Dendritic cell treated with granulocyte-macrophage colony-stimulating factor and Interleukin-4, amounts not matched to agents 40 ng/mL and 50 ng/mL, for 4 days (primary cell): ENCODE data around the gene RSRC1.
"Not testable (repeated sequence)": the region's sequence is repeated elsewhere in the genome, so short reads cannot be mapped to it uniquely, and the experiment has no call there.

Source experiments
- H3K27ac Mint-ChIP-seq: one replicate; pipeline ENCODE4 v1.8.0; 2022; ENCODE audit warnings: mild to moderate bottlenecking, mixed read lengths
- H3K27me3 Mint-ChIP-seq: one replicate; pipeline ENCODE4 v1.8.0; 2022; ENCODE audit warnings: mild to moderate bottlenecking, mixed read lengths
- H3K36me3 Mint-ChIP-seq: one replicate; pipeline ENCODE4 v1.8.0; 2022; ENCODE audit warnings: low read depth, mixed read lengths
- H3K4me1 Mint-ChIP-seq: one replicate; pipeline ENCODE4 v1.8.0; 2022; ENCODE audit warnings: low read depth, mixed read lengths
- H3K4me3 Mint-ChIP-seq: one replicate; pipeline ENCODE4 v1.8.0; 2022; ENCODE audit warnings: mild to moderate bottlenecking, moderate library complexity, mixed read lengths
- H3K9me3 Mint-ChIP-seq: one replicate; pipeline ENCODE4 v1.8.0; 2022; ENCODE audit warnings: mixed read lengths
- intact Hi-C: fragments of 100-400 bp; cut with micrococcal nuclease; formaldehyde crosslinking; loops from one replicate; pipeline ENCODE4 v1.15.0; 2022

The RSRC1 gene

GRCh38 chr3:158489181-158489580 lies 379.3 kb downstream of the RSRC1 start:
- Mint-ChIP-seq H3K4me3 (no peak overlapping the region), H3K27me3 (no peaks in the 10 kb centered on the region), H3K9me3 (no peaks in the 10 kb centered on the region), H3K4me1 (no peaks in the 10 kb centered on the region), H3K36me3 (no peaks in the 10 kb centered on the region), H3K27ac (no peak overlapping the region)
- intact Hi-C loops = no loop called here

DNA sequence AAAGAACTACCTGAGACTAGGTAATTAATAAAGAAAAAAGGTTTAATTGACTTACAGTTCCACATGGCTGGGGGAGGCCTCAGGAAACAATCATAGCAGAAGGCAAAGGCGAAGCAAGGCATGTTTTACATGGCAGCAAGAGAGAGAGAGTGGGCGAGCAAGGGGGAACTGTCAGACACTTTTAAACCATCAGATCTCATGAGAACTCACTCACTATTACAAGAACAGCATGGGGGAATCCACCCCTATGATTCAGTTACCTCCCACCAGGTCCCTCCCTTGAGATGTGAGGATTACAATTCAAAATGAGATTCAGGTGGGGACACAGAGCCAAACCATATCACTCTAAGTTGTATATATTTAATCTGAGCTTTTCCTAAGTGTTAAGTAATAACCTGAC lies 382.1 kb downstream of the RSRC1 start:
- H3K27ac Mint-ChIP-seq = no peak overlapping the region

DNA sequence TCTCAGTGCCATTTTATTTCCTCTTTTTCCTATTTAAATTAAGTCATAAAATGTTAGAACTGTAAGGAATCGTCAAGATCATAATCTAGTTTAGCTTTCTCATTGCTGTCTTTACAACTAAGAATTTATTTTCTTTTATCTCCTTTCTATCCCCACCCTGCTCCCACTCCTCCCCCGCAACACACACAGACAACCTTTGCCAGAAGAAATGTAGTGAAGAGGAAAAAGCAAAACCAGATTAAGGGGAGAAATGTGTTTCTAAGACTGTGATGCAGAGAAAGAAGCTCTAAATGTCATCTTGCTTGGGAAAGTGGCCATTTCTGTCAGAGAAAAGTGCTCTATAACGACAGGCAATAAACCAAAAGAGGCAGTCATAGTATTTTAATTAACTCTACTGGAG lies 382.8 kb downstream of the RSRC1 start:
- no peak overlapping the region for H3K27ac Mint-ChIP-seq
- H3K9me3 Mint-ChIP-seq = peaks cover 13% of the 10 kb centered on the region
- H3K4me3 Mint-ChIP-seq = no peak overlapping the region
- H3K27me3 Mint-ChIP-seq = no peaks in the 10 kb centered on the region
- H3K36me3 Mint-ChIP-seq = no peaks in the 10 kb centered on the region
- no peaks in the 10 kb centered on the region for H3K4me1 Mint-ChIP-seq
- intact Hi-C loops = no loop called here

More for the DNA sequence above, 382.1 kb downstream of the RSRC1 start:
- Mint-ChIP-seq H3K9me3 (peaks cover 7% of the 10 kb centered on the region), H3K4me1 (no peaks in the 10 kb centered on the region), H3K27me3 (no peaks in the 10 kb centered on the region), H3K4me3 (no peak overlapping the region), H3K36me3 (no peaks in the 10 kb centered on the region)
- intact Hi-C loops = no loop called here

GRCh38 chr3:158493931-158494330 lies 384.0 kb downstream of the RSRC1 start:
- Mint-ChIP-seq H3K27me3 (no peaks in the 10 kb centered on the region), H3K36me3 (no peaks in the 10 kb centered on the region), H3K27ac (no peak overlapping the region), H3K9me3 (peaks cover 25% of the 10 kb centered on the region), H3K4me3 (no peak overlapping the region), H3K4me1 (no peaks in the 10 kb centered on the region)
- intact Hi-C loops = no loop called here

- Mint-ChIP-seq H3K27ac (no peak overlapping the region), H3K27me3 (no peaks in the 10 kb centered on the region)
- intact Hi-C loops = no loop called here
Observed at GRCh38 chr3:158494673-158495072, 384.8 kb downstream of the RSRC1 start.

DNA sequence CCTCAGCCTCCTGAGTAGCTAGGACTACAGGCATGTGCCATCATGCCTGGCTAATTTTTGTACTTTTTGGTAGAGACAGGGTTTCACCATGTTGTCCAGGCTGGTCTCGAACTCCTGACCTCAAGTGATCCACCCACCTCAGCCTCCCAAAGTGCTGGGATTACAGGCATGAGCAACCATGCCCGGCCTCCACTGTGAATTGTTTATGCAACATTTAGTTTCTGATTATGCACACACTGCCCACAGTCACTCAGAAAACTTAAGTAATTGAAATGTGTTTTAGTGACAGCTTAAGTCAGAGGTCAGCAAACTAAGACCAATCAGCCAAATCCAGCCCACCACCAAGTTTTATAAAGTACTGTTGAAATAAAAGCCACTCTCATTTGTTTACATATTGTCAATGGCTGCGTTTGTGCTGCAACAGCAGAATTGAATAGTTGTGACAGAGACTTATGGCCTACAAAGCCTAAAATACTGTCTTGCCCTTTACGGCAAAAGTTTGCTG lies 385.6 kb downstream of the RSRC1 start:
- H3K27ac Mint-ChIP-seq, H3K36me3 Mint-ChIP-seq, H3K27me3 Mint-ChIP-seq, intact Hi-C loops, H3K4me1 Mint-ChIP-seq, H3K4me3 Mint-ChIP-seq: not testable (repeated sequence)
- H3K9me3 Mint-ChIP-seq = peaks cover 41% of the 10 kb centered on the region

More at GRCh38 chr3:158494673-158495072, 384.8 kb downstream of the RSRC1 start:
- Mint-ChIP-seq H3K36me3 (no peaks in the 10 kb centered on the region), H3K9me3 (peaks cover 33% of the 10 kb centered on the region), H3K4me3 (no peak overlapping the region), H3K4me1 (no peaks in the 10 kb centered on the region)

- H3K9me3 Mint-ChIP-seq = peaks cover 26% of the 10 kb centered on the region
- no peak overlapping the region for H3K27ac Mint-ChIP-seq
- H3K4me3 Mint-ChIP-seq = no peak overlapping the region
- H3K27me3 Mint-ChIP-seq = no peaks in the 10 kb centered on the region
- H3K4me1 Mint-ChIP-seq = no peaks in the 10 kb centered on the region
- intact Hi-C loops = no loop called here
- no peaks in the 10 kb centered on the region for H3K36me3 Mint-ChIP-seq
Observed at GRCh38 chr3:158505117-158505516, 395.2 kb downstream of the RSRC1 start.

GRCh38 chr3:158506456-158506855 lies 396.6 kb downstream of the RSRC1 start:
- no peaks in the 10 kb centered on the region for H3K36me3 Mint-ChIP-seq
- no peak overlapping the region for H3K4me3 Mint-ChIP-seq
- H3K27me3 Mint-ChIP-seq = no peaks in the 10 kb centered on the region
- intact Hi-C loops = no loop called here
- H3K9me3 Mint-ChIP-seq = peaks cover 13% of the 10 kb centered on the region
- H3K27ac Mint-ChIP-seq = no peak overlapping the region
- no peaks in the 10 kb centered on the region for H3K4me1 Mint-ChIP-seq

GRCh38 chr3:158508481-158508880 lies 398.6 kb downstream of the RSRC1 start:
- H3K4me3 Mint-ChIP-seq = no peak overlapping the region
- peaks cover 7% of the 10 kb centered on the region for H3K9me3 Mint-ChIP-seq
- H3K4me1 Mint-ChIP-seq = no peaks in the 10 kb centered on the region
- no peak overlapping the region for H3K27ac Mint-ChIP-seq
- intact Hi-C loops = no loop called here
- H3K36me3 Mint-ChIP-seq = no peaks in the 10 kb centered on the region
- no peaks in the 10 kb centered on the region for H3K27me3 Mint-ChIP-seq

DNA sequence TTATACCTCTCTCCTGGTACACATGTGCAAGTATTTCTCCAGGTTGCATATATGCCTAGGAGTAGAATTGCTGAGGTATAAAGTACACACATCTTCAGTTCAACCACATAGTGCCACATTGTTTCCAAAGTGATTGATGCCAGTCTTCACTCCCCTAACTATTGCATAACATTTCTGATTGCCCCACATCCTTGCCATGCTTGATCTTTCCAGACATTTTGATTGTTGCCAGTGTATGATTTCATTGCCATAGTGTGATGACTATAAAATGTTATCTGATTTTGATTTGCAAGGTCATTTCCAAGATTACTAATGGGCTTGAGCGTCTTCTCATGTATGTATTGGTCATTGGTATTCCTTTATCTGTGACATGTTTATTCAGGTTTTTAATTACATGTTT lies 400.0 kb downstream of the RSRC1 start:
- Mint-ChIP-seq H3K27ac (no peak overlapping the region), H3K9me3 (peaks cover 20% of the 10 kb centered on the region), H3K36me3 (peaks cover 6% of the 10 kb centered on the region), H3K27me3 (no peaks in the 10 kb centered on the region), H3K4me3 (no peak overlapping the region), H3K4me1 (no peaks in the 10 kb centered on the region)
- intact Hi-C loops = no loop called here

DNA sequence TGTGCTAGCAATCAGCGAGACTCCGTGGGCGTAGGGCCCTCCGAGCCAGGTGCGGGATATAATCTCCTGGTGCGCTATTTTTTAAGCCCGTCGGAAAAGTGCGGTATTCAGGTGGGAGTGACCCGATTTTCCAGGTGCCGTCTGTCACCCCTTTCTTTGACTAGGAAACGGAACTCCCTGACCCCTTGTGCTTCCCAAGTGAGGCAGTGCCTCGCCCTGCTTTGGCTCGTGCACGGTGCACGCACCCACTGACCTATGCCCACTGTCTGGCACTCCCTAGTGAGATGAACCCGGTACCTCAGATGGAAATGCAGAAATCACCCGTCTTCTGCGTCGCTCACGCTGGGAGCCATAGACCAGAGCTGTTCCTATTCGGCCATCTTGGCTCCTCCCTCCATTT lies 406.8 kb downstream of the RSRC1 start:
- H3K27ac Mint-ChIP-seq, H3K27me3 Mint-ChIP-seq, H3K4me3 Mint-ChIP-seq, intact Hi-C loops: not testable (repeated sequence)
- Mint-ChIP-seq H3K9me3 (peaks cover 34% of the 10 kb centered on the region), H3K4me1 (peaks cover 15% of the 10 kb centered on the region), H3K36me3 (peaks cover 12% of the 10 kb centered on the region)

DNA sequence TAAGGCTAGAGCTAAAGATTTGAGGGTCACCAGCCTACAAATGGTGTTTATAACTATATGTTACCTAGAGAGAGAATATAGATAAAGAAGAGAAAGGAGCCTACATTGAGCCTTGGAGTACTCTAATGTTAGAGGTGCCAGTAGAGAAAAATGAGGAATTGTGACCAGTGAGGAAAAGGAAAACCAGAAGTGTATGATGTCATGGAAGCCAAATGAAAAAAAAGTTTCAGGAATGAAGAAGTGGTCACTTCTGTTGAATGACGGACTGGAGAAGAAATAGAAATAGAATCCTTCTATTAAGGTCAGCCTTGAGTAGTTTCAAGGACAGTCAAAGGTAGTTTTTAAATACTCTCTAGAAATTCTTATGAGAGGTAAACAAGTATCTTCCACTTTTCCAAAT lies 409.9 kb downstream of the RSRC1 start:
- H3K4me1 Mint-ChIP-seq = peaks cover 15% of the 10 kb centered on the region
- H3K27me3 Mint-ChIP-seq = no peaks in the 10 kb centered on the region
- peaks cover 6% of the 10 kb centered on the region for H3K36me3 Mint-ChIP-seq
- peak overlapping the region; percentile 18 for H3K27ac Mint-ChIP-seq
- peaks cover 22% of the 10 kb centered on the region for H3K9me3 Mint-ChIP-seq
- intact Hi-C loops = no loop called here
- no peak overlapping the region for H3K4me3 Mint-ChIP-seq

- peaks cover 15% of the 10 kb centered on the region for H3K9me3 Mint-ChIP-seq
Observed at GRCh38 chr3:158520433-158520832, 410.5 kb downstream of the RSRC1 start.

GRCh38 chr3:158522221-158523136 lies 412.6 kb downstream of the RSRC1 start:
- Mint-ChIP-seq H3K9me3 (no peaks in the 10 kb centered on the region), H3K27me3 (no peaks in the 10 kb centered on the region), H3K27ac (no peak overlapping the region), H3K36me3 (no peaks in the 10 kb centered on the region), H3K4me3 (no peak overlapping the region), H3K4me1 (peaks cover 15% of the 10 kb centered on the region)
- intact Hi-C loops = no loop called here

More at GRCh38 chr3:158520433-158520832, 410.5 kb downstream of the RSRC1 start:
- intact Hi-C loops = no loop called here
- Mint-ChIP-seq H3K27me3 (no peaks in the 10 kb centered on the region), H3K4me3 (no peak overlapping the region), H3K36me3 (peaks cover 6% of the 10 kb centered on the region), H3K4me1 (peaks cover 15% of the 10 kb centered on the region), H3K27ac (no peak overlapping the region)
